GM10847 (cell line): ENCODE results near the gene NTF3.

ENCODE experiments used
- POLR2A ChIP-seq: IDR thresholded peaks from 2 replicates; pipeline ENCODE4 v1.6.1; 2011; ENCODE audit not compliant: insufficient read length; ENCODE audit errors: extremely low read depth

The NTF3 gene

GRCh38 chr12:5417500-5417899 lies 14.4 kb upstream of the NTF3 start:
- no peak for TF ChIP-seq POLR2A

- no peak for TF ChIP-seq POLR2A
Measured at GRCh38 chr12:5428332-5429221, 3.3 kb upstream of the NTF3 start.

GRCh38 chr12:5429741-5430557 lies 2.0 kb upstream of the NTF3 start:
- TF ChIP-seq POLR2A: no peak

- TF ChIP-seq POLR2A: no peak
Measured at GRCh38 chr12:5430641-5431603, 986 bp upstream of the NTF3 start.

- no peak for TF ChIP-seq POLR2A
Measured at GRCh38 chr12:5433081-5433844, 1.4 kb downstream of the NTF3 start.

- no peak for TF ChIP-seq POLR2A
Measured at GRCh38 chr12:5433845-5434646, 2.1 kb downstream of the NTF3 start.

GRCh38 chr12:5434647-5435560 lies 3.0 kb downstream of the NTF3 start:
- TF ChIP-seq POLR2A: no peak

- no peak for TF ChIP-seq POLR2A
Measured at GRCh38 chr12:5437182-5437583, 5.3 kb downstream of the NTF3 start.

GRCh38 chr12:5437589-5437988 lies 5.7 kb downstream of the NTF3 start:
- no peak for TF ChIP-seq POLR2A

- TF ChIP-seq POLR2A: no peak
Measured at GRCh38 chr12:5438671-5439200, 6.8 kb downstream of the NTF3 start.

- no peak for TF ChIP-seq POLR2A
Measured at GRCh38 chr12:5439371-5439771, 7.5 kb downstream of the NTF3 start.

GRCh38 chr12:5439788-5440300 lies 7.9 kb downstream of the NTF3 start:
- TF ChIP-seq POLR2A: no peak
